ENCODE measurements around the gene HMGCLL1. TPM values are rescaled to one million over a fixed set of nuclear protein-coding genes. Genes with fewer than 3 reads are reported as not detected.

The HMGCLL1 gene
- total RNA-seq, 1 donor, result 0.36 TPM

- DNase-seq (ENCODE audit: insufficient read length, low spot score, missing footprints), result no peak
- no peak for TF ChIP-seq CTCF (IDR thresholded peaks at IDR 0.05; ENCODE audit: extremely low read depth, low read depth, low read length)
- Histone ChIP-seq H3K27ac (ENCODE audit: low read depth, low read length) (no peak overlapping the region), H3K4me1 (ENCODE audit: insufficient read depth, low read length) (peaks cover 3% of the 10 kb centered on the region), H3K4me2 (ENCODE audit: insufficient read depth, low read length) (no peak overlapping the region), H2AFZ (ENCODE audit: low read length) (no peak overlapping the region), H3K27me3 (ENCODE audit: insufficient read depth, low read length) (peaks cover 17% of the 10 kb centered on the region), H4K20me1 (ENCODE audit: insufficient read depth, low read length) (no peaks in the 10 kb centered on the region), H3K4me3 (ENCODE audit: insufficient read depth, low read length) (no peak overlapping the region), H3K9me3 (ENCODE audit: low read depth, low read length) (no peaks in the 10 kb centered on the region), H3K36me3 (ENCODE audit: insufficient read depth, low read length) (no peaks in the 10 kb centered on the region), H3K79me2 (ENCODE audit: insufficient read depth, low read length) (no peaks in the 10 kb centered on the region)
Observed at GRCh38 chr6:55576811-55577210, 2.2 kb downstream of the HMGCLL1 start.

- Histone ChIP-seq H3K27me3 (ENCODE audit: insufficient read depth, low read length) (peaks cover 17% of the 10 kb centered on the region), H3K9me3 (ENCODE audit: low read depth, low read length) (no peaks in the 10 kb centered on the region), H3K36me3 (ENCODE audit: insufficient read depth, low read length) (no peaks in the 10 kb centered on the region), H3K27ac (ENCODE audit: low read depth, low read length) (no peak overlapping the region), H3K79me2 (ENCODE audit: insufficient read depth, low read length) (no peaks in the 10 kb centered on the region), H4K20me1 (ENCODE audit: insufficient read depth, low read length) (no peaks in the 10 kb centered on the region), H2AFZ (ENCODE audit: low read length) (no peak overlapping the region), H3K4me3 (ENCODE audit: insufficient read depth, low read length) (no peak overlapping the region), H3K4me1 (ENCODE audit: insufficient read depth, low read length) (peaks cover 3% of the 10 kb centered on the region), H3K4me2 (ENCODE audit: insufficient read depth, low read length) (no peak overlapping the region)
- no peak for TF ChIP-seq CTCF (IDR thresholded peaks at IDR 0.05; ENCODE audit: extremely low read depth, low read depth, low read length)
- no peak for DNase-seq (ENCODE audit: insufficient read length, low spot score, missing footprints)
Observed at GRCh38 chr6:55574556-55574955, 4.4 kb downstream of the HMGCLL1 start.

DNA sequence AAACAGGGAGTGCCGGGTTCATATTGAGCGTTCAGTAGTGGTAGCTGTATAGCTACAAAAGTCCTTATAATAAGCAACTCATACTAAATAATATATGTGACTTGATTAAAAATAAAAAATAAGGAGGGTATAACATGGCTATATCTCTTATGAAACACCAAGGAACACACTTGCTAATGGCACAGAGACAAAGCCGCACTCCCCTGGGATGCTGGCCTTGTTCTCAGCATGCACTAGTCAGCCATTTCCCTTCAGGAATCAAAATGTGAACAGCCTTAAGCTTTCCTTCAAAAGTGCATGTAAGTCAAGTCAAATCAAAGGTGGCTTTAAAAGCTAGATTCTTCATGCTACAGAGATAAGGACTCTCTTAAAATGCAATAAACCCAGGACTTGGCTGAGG, 9.4 kb downstream of the HMGCLL1 start:
- Histone ChIP-seq H3K27me3 (ENCODE audit: insufficient read depth, low read length) (no peaks in the 10 kb centered on the region), H3K4me1 (ENCODE audit: insufficient read depth, low read length) (no peaks in the 10 kb centered on the region), H3K36me3 (ENCODE audit: insufficient read depth, low read length) (no peaks in the 10 kb centered on the region), H4K20me1 (ENCODE audit: insufficient read depth, low read length) (no peaks in the 10 kb centered on the region), H3K27ac (ENCODE audit: low read depth, low read length) (no peak overlapping the region), H3K4me3 (ENCODE audit: insufficient read depth, low read length) (no peak overlapping the region), H3K4me2 (ENCODE audit: insufficient read depth, low read length) (no peak overlapping the region), H2AFZ (ENCODE audit: low read length) (no peak overlapping the region), H3K9me3 (ENCODE audit: low read depth, low read length) (no peaks in the 10 kb centered on the region), H3K79me2 (ENCODE audit: insufficient read depth, low read length) (no peaks in the 10 kb centered on the region)
- DNase-seq (ENCODE audit: insufficient read length, low spot score, missing footprints), result no peak
- no peak for TF ChIP-seq CTCF (IDR thresholded peaks at IDR 0.05; ENCODE audit: extremely low read depth, low read depth, low read length)

DNA sequence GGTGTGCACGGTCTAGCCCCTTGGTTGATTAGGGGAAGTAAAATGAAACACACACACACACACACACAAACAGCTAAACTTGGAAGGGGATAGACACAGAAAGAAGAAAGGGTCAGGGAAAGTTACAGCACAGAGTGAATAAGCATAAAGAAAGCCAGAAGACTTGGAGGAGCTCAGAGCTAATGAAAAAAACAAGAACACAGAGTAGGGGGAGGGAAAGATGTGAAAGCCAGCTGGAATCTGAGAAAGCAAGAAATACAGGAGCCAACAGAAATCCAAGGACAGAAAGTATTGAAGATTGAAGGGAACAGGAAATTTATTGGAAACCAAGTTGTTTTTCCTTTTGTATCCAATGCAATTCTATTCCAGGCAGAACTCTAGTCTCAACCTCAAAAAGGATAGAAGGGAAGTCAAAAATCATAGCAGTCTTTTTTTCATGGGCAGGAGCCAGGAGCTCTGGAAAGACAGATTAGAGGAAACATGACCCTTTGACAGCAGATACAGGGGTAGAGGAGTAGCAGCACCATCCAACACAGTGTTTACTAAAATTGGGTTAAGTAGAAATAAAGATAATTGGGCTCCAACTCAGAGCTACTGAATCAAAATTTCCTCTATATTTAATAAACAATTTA, 10.1 kb downstream of the HMGCLL1 start:
- DNase-seq (ENCODE audit: insufficient read length, low spot score, missing footprints), result no peak
- Histone ChIP-seq H3K4me1 (ENCODE audit: insufficient read depth, low read length) (no peaks in the 10 kb centered on the region), H2AFZ (ENCODE audit: low read length) (no peak overlapping the region), H3K4me2 (ENCODE audit: insufficient read depth, low read length) (no peak overlapping the region), H3K9me3 (ENCODE audit: low read depth, low read length) (no peaks in the 10 kb centered on the region), H3K4me3 (ENCODE audit: insufficient read depth, low read length) (no peak overlapping the region), H3K79me2 (ENCODE audit: insufficient read depth, low read length) (no peaks in the 10 kb centered on the region), H3K27ac (ENCODE audit: low read depth, low read length) (no peak overlapping the region), H4K20me1 (ENCODE audit: insufficient read depth, low read length) (no peaks in the 10 kb centered on the region), H3K27me3 (ENCODE audit: insufficient read depth, low read length) (no peaks in the 10 kb centered on the region), H3K36me3 (ENCODE audit: insufficient read depth, low read length) (no peaks in the 10 kb centered on the region)
- no peak for TF ChIP-seq CTCF (IDR thresholded peaks at IDR 0.05; ENCODE audit: extremely low read depth, low read depth, low read length)

Measured in osteoblast (primary cell).